Thyroid gland (tissue), 4 donors: Measurements from ENCODE around the gene EXOC4.

Experiments used
- CTCF ChIP-seq, 6 experiments: fragments of 200-600 bp in 3 of 6; fragments of 450-650 bp in 3 of 6; sonication (generic) in 3 of 6; IDR thresholded peaks; one replicate each; pipeline ENCODE4 v1.5.1; 2016 to 2019; ENCODE audit warnings: antibody characterized with exemption in 6 of 6, mild to moderate bottlenecking in 2 of 6, inconsistent platforms in 1 of 6, moderate library complexity in 1 of 6
- POLR2A ChIP-seq, 2 donors: fragments of 450-650 bp; IDR thresholded peaks; one replicate each; pipeline ENCODE4 v1.6.1; 2017; ENCODE audit warnings: antibody characterized with exemption in 2 of 2, mild to moderate bottlenecking in 2 of 2, moderate library complexity in 1 of 2

GRCh38 chr7:134073276-134073675 is 820.4 kb downstream of the EXOC4 start:
- TF ChIP-seq POLR2A (IDR thresholded peaks at IDR 0.05) (no peak), CTCF (IDR thresholded peaks at IDR 0.05) (no peak)
